ENCODE results near the gene SNAP91. TPM values are rescaled to one million over a fixed set of nuclear protein-coding genes. Genes with fewer than 3 reads are reported as not detected.
A peak's percentile ranks its signal among the peaks of the same experiment; 100 is the strongest.

Gene SNAP91
- total RNA-seq, 1 donor from 2014 or later, result 0.64 TPM

- H3K4me1 ChIP-seq, result no peaks in the 10 kb centered on the region
- H3K27ac ChIP-seq, result peak overlapping the region in 1 of 2 donors; percentile 17
- intact Hi-C loops (cut with DNase I), result no loop called here
- H3K27me3 ChIP-seq, result no peaks in the 10 kb centered on the region
- H3K36me3 ChIP-seq, result no peaks in the 10 kb centered on the region
- H3K4me3 ChIP-seq, result peak overlapping the region; percentile 63 to 86
- H3K9me3 ChIP-seq, result peaks cover 3 to 12% of the 10 kb centered on the region in 2 donors
- TF ChIP-seq CTCF (IDR thresholded peaks at IDR 0.05), result no peak
- DNase-seq (ENCODE audit: low spot score in 2 of 2), result no peak
Observed at GRCh38 chr6:83708546-83708969, 343 bp downstream of the SNAP91 start.

GRCh38 chr6:83707829-83708545, 914 bp downstream of the SNAP91 start:
- no peaks in the 10 kb centered on the region for H3K27me3 ChIP-seq
- intact Hi-C loops (cut with DNase I), result no loop called here
- peak in 1 of 2 donors; percentile 62 for DNase-seq (ENCODE audit: low spot score in 2 of 2)
- no peaks in the 10 kb centered on the region for H3K4me1 ChIP-seq
- peaks cover 3 to 12% of the 10 kb centered on the region in 2 donors for H3K9me3 ChIP-seq
- H3K4me3 ChIP-seq, result peak overlapping the region; percentile 63 to 86
- peak overlapping the region in 1 of 2 donors; percentile 17 for H3K27ac ChIP-seq
- H3K36me3 ChIP-seq, result no peaks in the 10 kb centered on the region
- no peak for TF ChIP-seq CTCF (IDR thresholded peaks at IDR 0.05)

- intact Hi-C loops (cut with DNase I), result no loop called here
- no peak for DNase-seq (ENCODE audit: low spot score in 2 of 2)
- H3K36me3 ChIP-seq, result no peaks in the 10 kb centered on the region
- no peak overlapping the region for H3K27ac ChIP-seq
- no peaks in the 10 kb centered on the region for H3K9me3 ChIP-seq
- TF ChIP-seq CTCF (IDR thresholded peaks at IDR 0.05), result no peak
- no peak overlapping the region for H3K4me3 ChIP-seq
- H3K27me3 ChIP-seq, result no peaks in the 10 kb centered on the region
- H3K4me1 ChIP-seq, result no peaks in the 10 kb centered on the region
Observed at GRCh38 chr6:83702749-83703148, 6.2 kb downstream of the SNAP91 start.

- Histone ChIP-seq H3K4me3 (no peak overlapping the region), H3K9me3 (no peaks in the 10 kb centered on the region), H3K27me3 (no peaks in the 10 kb centered on the region), H3K36me3 (no peaks in the 10 kb centered on the region), H3K4me1 (no peaks in the 10 kb centered on the region), H3K27ac (no peak overlapping the region)
- TF ChIP-seq CTCF (IDR thresholded peaks at IDR 0.05), result no peak
- no peak for DNase-seq (ENCODE audit: low spot score in 2 of 2)
- intact Hi-C loops (cut with DNase I), result no loop called here
Observed at GRCh38 chr6:83702077-83702476, 6.8 kb downstream of the SNAP91 start.

GRCh38 chr6:83696674-83697073, 12.2 kb downstream of the SNAP91 start:
- Histone ChIP-seq H3K27me3 (no peaks in the 10 kb centered on the region), H3K27ac (no peak overlapping the region), H3K9me3 (no peaks in the 10 kb centered on the region), H3K4me3 (no peak overlapping the region), H3K4me1 (no peaks in the 10 kb centered on the region), H3K36me3 (no peaks in the 10 kb centered on the region)
- intact Hi-C loops (cut with DNase I), result no loop called here
- TF ChIP-seq CTCF (IDR thresholded peaks at IDR 0.05), result no peak
- no peak for DNase-seq (ENCODE audit: low spot score in 2 of 2)
